Measurements from ENCODE around the gene LRP1B.

LRP1B gene

DNA sequence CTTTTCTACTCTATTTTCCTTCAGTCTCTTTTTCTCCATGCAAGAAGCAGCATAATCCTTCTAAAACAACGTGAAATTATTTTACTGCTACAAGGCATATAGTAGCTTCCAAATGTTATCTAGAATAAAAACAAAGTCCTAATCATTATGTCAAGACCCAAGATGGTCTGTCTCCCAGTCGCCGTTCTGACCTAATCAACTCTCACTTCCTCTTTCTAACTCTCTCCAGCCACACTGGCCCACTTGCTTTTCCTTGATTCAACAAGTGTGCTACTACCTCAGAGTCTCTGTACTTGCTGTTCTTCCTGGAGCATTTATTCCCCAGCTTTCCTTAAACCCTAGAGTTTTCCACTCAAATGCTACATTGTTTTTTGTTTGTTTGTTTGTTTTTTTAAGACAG, 1491.2 kb downstream of the LRP1B start:
- DNase-seq: no peak

DNA sequence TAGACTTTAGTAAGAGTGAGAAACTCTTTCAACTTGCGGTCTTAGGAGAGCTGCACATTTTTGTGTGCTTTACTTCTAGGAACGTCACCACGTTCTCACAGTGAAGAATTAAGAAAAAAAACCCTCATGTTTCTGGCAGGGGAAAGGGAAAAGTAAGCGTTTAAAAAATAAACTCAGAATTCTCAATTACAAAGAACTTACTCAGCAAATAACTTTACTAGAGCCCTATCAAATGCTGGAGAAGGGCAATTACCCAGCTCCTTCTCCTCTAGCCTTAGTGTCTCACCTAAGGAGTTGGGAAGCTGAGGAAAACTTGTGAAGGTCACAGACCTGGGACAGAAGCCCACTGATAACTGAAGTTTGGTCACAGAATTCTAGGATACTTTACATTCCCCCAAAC, 1500.3 kb downstream of the LRP1B start:
- no peak for DNase-seq

DNA sequence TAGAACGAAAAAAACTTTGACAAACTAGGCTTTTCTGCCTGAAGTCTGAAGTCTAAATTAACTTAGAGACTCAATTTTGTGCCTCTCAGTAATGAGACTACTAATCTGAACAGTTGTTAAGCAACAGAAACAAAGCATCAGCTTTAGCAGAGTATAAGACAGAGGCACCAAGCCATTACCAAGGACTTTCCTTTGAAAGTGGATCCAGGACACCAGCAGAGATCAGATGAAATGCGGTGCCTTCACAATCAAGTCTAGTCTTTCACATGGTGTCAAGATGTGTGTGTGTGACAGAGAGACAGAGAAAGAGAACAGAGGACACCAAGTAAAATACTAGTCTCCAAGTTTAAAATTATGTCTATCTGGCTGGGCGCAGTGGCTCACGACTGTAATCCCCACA, 1502.9 kb downstream of the LRP1B start:
- DNase-seq: no peak

DNA sequence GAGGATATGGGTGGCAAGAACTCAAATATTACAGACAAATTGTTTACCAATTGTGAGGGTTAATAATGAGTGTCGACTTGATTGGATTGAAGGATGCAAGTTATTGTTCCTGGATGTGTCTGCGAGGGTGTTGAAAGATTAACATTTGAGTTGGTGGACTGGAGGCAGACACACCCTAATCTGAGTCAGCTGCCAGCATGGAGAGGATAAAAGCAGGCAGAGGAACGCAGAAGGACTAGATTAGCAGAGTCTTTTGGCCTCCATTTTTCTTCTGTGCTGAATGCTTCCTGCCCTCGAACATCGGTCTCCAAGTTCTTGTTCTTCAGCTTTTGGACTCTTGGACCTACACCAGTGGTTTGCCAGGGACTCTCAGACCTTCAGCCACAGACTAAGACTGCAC, 1503.7 kb downstream of the LRP1B start:
- DNase-seq: no peak

DNA sequence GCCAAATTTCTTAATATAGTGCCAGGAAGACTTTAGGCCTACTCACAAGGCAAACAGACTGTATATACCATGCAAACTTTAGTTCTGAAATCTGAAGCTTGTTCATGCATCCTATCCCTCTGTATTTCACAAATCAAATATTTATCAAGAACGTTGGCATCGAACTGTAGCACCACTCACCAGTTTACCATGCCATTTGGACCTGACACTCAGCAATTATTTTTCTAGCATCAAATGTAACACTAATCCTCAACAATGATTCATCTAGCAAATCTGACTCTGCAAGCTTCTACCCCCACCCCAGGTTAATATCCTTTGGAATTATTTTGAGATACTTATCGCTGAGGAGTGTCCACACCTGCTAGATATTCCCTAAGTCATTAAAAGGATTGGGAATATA, 1506.6 kb downstream of the LRP1B start:
- DNase-seq: no peak

DNA sequence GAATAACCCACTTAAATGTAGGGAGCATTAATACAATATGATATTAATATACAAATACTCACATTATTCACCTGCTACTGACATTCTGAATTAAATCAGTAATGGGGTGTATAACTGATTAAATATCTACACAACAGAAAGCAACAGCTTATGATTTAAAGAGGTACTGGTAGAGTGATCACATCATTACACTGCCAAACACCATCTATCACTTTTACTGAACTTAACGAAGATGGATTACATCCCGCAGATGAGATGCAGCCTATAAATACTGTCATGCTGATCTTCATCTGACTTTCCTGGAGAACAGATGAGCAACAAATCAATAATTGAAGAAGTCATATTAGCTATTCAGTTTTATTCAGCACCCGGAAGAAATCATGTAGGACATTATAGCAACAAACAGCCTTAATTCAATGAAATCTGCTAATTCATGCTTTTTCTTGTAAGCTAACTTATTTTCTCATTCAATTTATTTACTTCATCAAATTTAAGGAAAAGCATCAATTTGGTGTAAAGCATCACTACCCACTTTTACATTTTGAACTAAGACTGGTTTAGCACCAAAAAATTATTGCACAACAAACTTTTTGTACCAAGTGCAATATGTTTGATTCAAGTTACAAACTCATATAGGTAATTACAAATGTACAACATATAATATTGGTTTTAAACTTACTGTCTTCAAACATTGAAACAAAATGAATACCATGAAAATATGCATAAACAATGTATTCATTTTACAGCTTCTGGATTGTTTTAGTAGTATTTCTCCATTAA, 1509.0 kb downstream of the LRP1B start:
- no peak for DNase-seq

DNA sequence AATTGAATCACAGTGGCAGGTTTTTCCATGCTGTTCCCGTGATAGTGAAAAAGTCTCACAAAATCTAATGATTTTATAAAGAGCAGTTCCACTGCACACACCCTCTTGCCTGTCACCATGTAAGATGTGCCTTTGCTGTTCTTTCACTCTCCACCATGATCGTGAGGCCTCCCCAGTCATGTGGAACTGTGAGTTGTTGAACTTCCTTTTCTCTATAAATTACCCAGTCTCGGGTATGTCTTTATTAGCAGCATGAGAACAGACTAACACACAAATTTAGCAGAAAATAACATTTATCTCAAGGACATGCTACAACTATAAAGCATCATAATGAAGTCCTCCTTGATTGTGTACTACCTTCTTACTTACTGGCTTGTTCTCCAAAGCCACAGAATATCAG, 1526.0 kb downstream of the LRP1B start:
- no peak for DNase-seq

DNA sequence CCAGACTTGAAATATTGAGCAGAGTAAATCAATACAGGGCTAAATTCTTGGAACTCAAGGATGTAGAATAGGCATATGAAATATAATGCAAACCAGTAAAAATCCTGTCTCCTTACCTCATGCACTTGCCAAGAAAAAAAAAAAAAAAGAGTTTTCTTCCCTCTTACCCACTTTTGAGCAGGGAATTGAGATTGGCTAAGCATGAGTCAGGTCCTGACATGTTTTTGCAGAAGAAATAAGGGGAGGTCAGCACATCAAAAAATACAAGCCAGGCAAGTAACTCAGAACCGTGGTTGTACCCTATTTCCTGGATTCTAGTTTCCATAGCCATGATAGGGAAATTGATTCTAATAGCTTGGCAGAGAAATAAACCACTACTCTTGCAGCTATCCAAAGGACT, 1526.7 kb downstream of the LRP1B start:
- DNase-seq: no peak

DNA sequence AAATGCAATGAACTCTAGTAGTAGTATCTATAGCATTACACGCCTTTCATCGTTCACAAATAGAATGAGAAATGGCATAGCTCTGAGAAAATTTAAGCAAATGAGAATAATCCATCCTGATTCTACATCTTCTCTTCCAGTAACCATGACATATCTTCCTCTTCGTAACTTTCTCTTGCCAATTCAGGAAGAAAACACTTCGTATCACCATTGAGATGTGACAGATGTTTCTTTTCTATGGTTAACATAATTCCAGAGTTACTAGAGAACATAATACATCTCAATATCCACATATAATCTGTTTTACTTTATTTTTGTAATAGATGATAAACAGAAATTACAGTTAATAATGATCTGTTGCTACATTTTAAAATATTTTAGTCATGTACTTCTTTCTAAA, 1527.4 kb downstream of the LRP1B start:
- no peak for DNase-seq

DNA sequence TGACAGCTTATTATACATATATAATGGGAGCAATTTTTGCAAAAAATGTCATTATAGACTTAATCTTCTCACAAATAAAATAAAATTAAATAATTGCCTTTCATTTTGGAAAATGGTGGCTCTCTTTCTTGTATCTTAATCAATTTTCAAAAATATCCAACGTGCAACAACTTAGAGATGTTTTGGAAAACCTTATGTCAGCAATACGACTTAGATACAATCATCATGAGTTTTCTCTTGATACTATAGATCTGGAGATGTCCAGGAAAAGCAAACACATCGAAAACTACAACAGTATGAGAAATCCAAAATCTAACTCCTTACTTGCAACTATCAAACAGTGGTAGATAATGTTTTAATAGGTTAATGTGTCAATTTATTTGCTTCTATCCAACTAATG, 1529.0 kb downstream of the LRP1B start:
- DNase-seq: no peak

DNA sequence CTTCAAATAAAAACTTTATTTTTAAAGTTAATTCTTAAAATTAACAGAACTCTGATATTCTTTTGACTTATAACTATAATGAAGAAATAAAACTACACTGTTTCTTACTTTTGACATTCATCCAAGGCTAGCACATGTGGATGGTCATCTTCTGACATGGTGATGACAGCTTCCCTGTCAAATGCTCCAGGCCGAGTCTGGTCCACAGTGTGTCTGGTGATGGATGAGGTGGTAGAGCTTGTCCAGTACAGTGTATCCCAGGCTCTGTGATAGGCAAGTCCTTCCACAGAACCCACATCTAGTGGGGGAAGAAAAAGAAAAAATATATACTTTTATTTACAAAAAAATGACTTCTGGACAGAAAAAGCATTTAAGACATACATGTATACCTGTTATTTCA, 1529.5 kb downstream of the LRP1B start:
- DNase-seq: no peak

DNA sequence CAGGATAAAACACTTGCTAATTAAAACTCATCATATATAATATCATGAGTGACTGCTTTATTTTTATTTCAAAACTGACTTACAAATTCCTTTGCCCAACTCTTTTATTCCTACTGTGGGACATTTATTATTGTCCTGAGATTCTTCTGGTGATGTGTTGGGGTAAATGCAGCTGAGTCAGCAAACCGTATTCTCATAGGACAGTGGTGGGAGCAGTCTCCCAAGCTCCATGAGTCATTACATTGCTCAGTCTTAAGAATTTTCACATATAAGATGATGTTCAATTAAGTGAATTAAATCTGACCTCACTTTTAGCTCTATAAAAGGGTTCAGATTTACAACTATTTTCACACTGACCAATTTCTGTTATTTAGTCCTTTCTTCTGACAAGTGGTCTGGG, 1530.7 kb downstream of the LRP1B start:
- DNase-seq: no peak

DNA sequence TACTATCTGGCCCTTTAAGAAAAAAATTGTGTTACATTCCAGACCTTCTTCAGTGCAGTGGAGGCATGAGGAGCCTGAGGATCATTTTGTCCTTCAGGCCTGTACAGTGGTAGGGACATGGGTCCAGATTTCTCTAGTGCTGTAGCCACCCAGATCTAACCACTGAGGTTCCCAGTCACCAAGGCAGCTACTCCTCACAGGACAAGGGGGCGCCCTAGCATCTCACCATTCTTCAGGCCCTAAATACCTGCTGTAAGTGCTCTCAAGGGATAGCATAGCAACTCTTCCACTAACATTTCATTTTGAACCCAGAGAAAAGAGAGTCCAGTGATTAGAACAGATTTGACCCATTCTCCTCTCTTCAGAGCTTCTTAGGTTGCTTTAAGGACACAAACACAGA, 1533.0 kb downstream of the LRP1B start:
- DNase-seq: no peak

DNA sequence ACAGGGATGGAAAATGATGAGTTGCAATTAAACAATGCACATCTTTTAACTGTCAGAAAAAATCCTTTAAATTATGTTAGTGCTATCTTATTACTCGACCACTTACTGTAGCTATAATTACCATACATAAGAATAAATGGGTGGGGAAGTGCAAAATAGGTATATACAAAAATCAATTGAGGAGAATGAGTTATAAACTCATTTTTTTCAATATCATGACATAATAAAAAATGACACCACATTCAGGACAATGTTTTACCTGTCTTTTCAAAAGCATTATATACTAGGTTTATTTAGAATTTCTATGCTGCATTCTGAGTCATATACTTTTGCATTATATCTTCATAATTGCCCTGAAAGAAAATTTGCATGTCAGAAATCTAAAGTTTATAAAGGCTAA, 1533.6 kb downstream of the LRP1B start:
- DNase-seq: no peak

DNA sequence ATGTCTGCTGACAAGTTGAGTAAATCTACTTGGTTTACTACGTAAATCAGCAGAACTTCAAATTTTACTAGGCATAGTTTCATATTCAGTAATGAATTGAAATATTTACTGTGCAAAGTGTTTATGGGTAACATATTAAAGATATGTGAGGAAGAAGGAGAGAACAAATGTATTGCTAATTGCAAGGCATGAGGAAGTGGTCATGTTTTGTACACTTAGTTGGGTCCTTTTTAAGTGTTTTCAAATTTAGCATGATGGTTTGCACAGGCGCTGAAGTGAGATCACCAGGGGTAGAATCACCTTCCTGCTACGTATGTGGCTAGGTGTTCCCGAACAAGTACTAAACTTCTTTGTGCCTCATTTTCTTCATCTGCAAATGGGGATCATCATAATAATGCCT, 1534.4 kb downstream of the LRP1B start:
- DNase-seq: no peak

DNA sequence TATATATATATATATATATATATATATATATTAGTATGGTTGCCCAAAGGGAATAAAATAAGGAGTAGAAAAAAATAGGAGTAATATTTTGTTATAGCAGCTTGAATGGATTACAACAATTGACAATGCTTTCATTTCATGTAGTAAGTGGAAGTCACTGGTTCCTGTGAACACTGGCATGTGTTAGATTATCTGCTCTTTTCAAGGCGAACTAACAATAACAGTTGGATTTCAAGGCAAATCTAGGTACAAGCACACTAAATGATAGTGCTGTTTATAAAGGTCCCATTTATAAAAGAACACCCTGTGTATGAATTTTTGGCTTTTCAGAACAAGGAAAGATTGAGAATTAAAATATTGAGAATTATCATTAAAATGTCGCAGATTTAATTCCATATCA, 1535.7 kb downstream of the LRP1B start:
- DNase-seq: no peak

DNA sequence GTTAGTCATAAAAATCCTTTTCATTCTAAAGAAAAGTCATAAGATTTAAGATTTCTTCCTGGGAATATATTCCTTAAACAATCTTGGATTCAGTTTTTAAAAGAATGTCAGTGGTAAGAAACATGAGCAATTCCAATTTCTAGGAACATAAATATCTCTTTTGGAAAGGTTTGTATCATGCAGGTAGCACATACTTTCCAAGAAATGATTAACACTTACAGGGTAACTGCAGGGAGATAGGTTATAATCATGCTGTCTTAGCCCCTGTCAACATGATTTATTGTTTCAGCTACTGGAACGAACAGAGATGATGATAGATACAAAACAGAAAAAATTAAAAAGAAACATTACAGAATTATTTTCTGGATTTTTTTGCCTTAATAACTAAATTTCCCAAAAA, 1537.7 kb downstream of the LRP1B start:
- no peak for DNase-seq

DNA sequence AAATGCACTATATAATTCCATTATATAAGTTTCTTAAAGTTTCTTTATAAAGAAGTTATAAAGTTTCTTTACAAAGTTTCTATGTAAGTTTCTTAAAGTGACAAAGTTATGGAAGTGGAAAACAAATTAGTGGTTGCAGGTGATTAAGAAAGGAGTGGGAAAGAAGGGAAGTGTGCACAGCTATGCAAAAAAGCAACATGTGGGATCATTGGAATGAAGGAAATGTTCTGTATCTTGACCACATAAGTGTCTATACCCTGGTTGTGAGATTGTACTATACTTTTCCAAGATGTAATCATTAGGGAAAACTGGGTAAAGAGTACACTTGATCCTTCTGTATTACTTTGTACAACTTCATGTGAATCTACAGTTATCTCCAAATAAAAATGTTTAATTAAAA, 1541.1 kb downstream of the LRP1B start:
- DNase-seq: no peak

DNA sequence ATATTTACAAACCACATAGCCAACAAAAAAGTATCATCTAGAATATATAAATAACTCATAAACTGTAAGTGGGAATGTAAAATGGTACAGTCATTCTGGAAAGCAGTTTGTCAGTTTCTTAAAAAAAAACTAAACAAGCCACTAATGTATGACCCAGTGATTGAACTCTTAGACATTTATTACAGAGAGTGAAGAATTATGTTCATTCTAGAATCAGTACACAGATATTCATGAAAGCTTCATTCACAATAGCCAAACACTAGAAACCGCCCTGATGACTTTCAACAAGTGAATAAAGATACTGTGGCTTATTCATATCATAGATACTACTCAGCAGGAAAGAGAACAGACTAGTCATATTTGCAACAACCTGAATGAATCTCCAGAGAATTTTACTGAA, 1541.5 kb downstream of the LRP1B start:
- DNase-seq: no peak

DNA sequence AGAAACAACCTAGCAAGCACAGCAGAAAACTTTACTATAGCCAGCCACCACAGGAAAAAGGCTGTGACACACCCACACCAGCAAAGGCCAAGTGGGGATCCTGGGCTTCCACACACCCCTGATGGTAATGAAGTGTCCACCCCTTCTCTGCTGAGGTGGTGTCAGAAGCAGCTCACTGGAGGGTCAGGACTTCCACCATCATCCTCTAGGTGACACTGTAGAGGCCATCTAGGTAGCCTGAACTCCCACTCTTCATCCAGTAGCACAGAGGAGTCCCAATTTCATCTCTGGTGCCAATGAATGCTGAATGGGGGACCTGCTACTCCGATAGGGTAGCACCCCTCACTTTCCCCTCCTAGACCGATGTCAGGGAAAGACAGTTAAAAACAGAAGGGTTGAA, 1544.4 kb downstream of the LRP1B start:
- no peak for DNase-seq

DNA sequence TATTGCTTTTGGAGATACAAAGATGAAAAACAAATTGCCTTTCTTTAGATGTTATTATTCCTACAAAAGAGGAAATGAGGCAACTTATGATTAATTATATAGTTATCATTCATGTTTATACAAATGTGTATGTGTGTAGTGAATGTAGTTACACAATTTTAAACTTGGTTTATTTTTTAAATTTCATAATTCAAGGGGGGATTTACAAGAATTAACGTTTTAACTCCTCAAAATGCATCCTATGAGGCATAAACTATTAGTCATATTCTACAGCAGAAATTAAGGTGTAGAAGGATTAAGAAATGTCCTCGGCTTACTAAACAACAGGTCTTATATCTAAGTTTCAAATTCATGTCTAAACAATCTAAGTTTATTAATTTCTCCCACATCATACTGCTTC, 1545.8 kb downstream of the LRP1B start:
- no peak for DNase-seq

DNA sequence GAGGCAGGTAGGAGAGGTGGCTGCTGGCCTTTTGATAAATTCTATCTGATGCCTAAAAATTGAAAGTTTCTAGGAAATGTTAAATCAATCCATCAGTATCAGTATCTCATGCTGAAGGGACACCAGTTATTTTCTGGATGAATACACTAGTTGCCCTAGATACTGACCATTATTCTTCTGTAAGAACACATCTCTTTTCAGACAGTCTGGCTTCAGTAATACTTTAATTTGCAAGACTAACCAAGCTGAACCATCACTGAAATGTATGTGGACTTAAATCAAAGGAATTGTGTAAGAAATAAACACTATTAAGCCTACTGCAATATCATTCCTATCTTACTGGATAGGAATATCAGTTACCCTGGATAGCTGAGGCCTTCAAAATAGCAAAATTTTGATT, 1546.3 kb downstream of the LRP1B start:
- DNase-seq: no peak

DNA sequence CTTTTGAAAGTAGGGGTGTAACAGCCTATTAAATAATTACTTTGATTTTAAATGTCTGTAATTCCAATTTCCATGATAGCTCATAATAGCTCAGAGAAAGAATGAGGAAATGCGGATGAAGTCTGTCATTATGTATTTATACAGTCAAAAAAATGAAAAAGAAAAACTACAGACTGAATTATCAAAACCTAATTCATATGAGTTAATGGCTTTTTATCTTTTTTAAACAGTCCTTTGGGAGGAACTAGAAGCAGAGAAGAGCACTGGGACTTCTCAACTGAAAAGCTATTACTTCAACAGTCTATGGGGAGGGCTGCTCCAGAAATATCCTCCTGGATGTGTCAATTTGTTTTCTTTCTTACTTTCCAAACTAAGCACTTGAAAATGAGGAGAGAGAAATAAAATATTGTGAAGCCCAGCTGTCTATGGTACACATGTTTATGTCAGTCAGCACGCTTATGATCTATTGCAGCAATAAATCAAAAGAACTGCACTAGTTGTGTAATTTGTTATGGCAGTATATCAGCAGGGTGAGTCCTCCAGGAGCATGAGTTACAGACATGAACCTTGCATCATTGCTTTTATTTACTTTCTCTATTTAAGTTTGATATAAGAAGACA, 1550.2 kb downstream of the LRP1B start:
- DNase-seq: no peak

DNA sequence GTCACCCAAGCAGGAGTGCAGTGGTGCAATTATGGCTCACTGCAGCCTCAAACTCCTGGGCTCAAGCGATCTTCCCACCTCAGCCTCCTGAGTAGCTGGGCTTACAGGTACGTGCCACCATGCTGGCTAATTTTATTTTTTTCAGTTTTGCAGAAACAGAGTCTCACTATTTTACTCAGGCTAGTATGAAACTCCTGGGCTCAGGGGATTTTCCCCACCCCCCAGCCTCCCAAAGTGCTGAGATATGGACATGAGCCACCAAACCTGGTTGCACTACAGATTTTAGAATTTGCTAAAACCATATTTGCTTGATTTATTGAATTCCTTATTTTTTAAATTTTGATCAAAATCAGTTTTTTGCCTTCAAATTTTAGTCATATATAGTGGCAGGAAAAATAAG, 1553.4 kb downstream of the LRP1B start:
- DNase-seq: no peak

DNA sequence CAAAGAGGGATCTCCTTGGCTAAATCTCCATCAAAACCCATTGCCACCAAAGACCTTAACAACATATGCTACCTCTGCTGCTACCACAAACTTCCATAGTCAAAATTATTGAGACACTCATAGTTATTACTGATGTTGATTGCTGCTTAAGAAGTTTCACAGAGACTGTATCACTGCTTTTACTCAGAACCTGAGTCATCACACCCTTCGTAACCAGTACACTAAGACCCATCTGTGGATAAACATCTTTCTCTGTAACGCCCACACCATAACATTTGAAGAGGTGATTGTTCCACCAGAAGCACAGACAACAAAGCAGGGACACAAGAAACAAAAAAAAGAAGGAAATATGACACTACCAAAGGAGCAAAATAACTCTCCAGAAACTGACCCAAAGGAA, 1563.1 kb downstream of the LRP1B start:
- DNase-seq: no peak

Measured in NCI-H1436 (cell line).